Tibial artery (tissue), 4 donors: ENCODE measurements around the gene GPR68.

Experiments
- DNase-seq, 2 donors: peaks; one replicate each; pipeline ENCODE4 v3.0.0-alpha.2; 2019
- H3K27ac ChIP-seq, 2 donors: fragments of 200-600 bp; sonication (generic) in 1 of 2; 1 replicate in 1 of 2; 2 replicates in 1 of 2; pipeline ENCODE4 v1.5.1; 2018 to 2019; ENCODE audit warnings: mild to moderate bottlenecking in 1 of 2
- H3K27me3 ChIP-seq, 2 donors: fragments of 200-600 bp; sonication (generic) in 1 of 2; one replicate each; pipeline versions ENCODE4 v1.5.1 to v1.6.0; 2016 to 2019
- H3K36me3 ChIP-seq, 3 donors: fragments of 200-600 bp; sonication (generic) in 2 of 3; one replicate each; pipeline ENCODE4 v1.5.1; 2016 to 2019; ENCODE audit warnings: mild to moderate bottlenecking in 2 of 3
- H3K4me1 ChIP-seq, 4 donors: fragments of 200-600 bp; sonication (generic) in 2 of 4; 1 replicate in 3 of 4; 2 replicates in 1 of 4; pipeline ENCODE4 v1.5.1; 2016 to 2019
- H3K4me3 ChIP-seq, 2 donors: fragments of 200-600 bp; sonication (generic) in 1 of 2; 1 replicate in 1 of 2; 2 replicates in 1 of 2; pipeline ENCODE4 v1.5.1; 2018 to 2019; ENCODE audit warnings: mild to moderate bottlenecking in 2 of 2
- H3K9me3 ChIP-seq, 3 donors: fragments of 200-600 bp; sonication (generic) in 1 of 3; one replicate each; pipeline ENCODE4 v1.5.1; 2016 to 2019
- CTCF ChIP-seq, 2 experiments: fragments of 200-600 bp in 1 of 2; fragments of 450-650 bp in 1 of 2; IDR thresholded peaks; one replicate each; pipeline ENCODE4 v1.5.1; 2017 to 2019; ENCODE audit warnings: antibody characterized with exemption in 2 of 2, mild to moderate bottlenecking in 1 of 2, moderate library complexity in 1 of 2
- intact Hi-C: fragments of 100-400 bp; cut with DNase I; formaldehyde crosslinking; loops from one replicate; pipeline ENCODE4 v1.15.0; 2023; ENCODE audit warnings: low total_unique reads

Gene GPR68

GRCh38 chr14:91220581-91221000 lies 23.9 kb downstream of the GPR68 start:
- no peak overlapping the region for H3K4me3 ChIP-seq
- peaks cover 27 to 54% (median 31%) of the 10 kb centered on the region in 3 donors for H3K36me3 ChIP-seq
- H3K27me3 ChIP-seq: no peaks in the 10 kb centered on the region
- intact Hi-C loops: no loop called here
- no peaks in the 10 kb centered on the region for H3K4me1 ChIP-seq
- DNase-seq: no peak
- no peak overlapping the region for H3K27ac ChIP-seq
- TF ChIP-seq CTCF (IDR thresholded peaks at IDR 0.05): no peak
- no peaks in the 10 kb centered on the region for H3K9me3 ChIP-seq

GRCh38 chr14:91219517-91220389 lies 24.8 kb downstream of the GPR68 start:
- H3K9me3 ChIP-seq: no peaks in the 10 kb centered on the region
- peaks cover 22 to 54% (median 35%) of the 10 kb centered on the region in 3 donors for H3K36me3 ChIP-seq
- H3K4me1 ChIP-seq: no peaks in the 10 kb centered on the region
- intact Hi-C loops: no loop called here
- no peak overlapping the region for H3K27ac ChIP-seq
- TF ChIP-seq CTCF (IDR thresholded peaks at IDR 0.05): no peak
- DNase-seq: no peak
- no peaks in the 10 kb centered on the region for H3K27me3 ChIP-seq
- H3K4me3 ChIP-seq: no peak overlapping the region

- Histone ChIP-seq H3K27ac (no peak overlapping the region), H3K4me1 (no peaks in the 10 kb centered on the region), H3K27me3 (no peaks in the 10 kb centered on the region), H3K4me3 (no peak overlapping the region), H3K36me3 (peaks cover 12 to 53% (median 34%) of the 10 kb centered on the region in 3 donors), H3K9me3 (no peaks in the 10 kb centered on the region)
- TF ChIP-seq CTCF (IDR thresholded peaks at IDR 0.05): no peak
- DNase-seq: no peak
- intact Hi-C loops: no loop called here
Observed at GRCh38 chr14:91218014-91218413, 26.5 kb downstream of the GPR68 start.

DNA sequence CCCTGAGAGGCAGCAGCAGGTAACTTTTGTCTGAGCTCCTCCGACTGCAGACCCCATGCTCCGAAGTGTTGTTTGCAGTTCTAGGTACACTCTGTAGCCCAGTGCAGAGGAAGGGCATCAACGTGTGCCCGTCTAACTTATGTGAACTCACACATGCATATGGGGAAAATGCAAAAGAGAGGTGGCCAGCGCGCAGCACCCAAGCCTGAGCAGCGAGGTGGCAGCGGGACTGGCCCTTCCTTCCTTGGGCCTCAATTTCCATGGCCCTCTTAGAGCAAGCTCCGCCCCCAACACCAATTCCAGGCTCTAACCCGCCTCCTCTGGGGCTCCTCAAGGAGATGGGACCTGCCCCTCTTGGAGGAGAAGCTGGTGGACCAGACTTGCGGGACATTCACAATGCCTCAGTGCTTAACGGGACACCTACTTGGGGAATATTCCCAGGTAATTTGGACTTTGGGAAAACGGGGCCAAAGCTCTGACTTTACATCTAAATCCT lies 27.7 kb downstream of the GPR68 start:
- no peak overlapping the region for H3K27ac ChIP-seq
- TF ChIP-seq CTCF (IDR thresholded peaks at IDR 0.05): no peak
- DNase-seq: no peak
- intact Hi-C loops: no loop called here
- no peaks in the 10 kb centered on the region for H3K27me3 ChIP-seq
- H3K4me3 ChIP-seq: no peak overlapping the region
- H3K36me3 ChIP-seq: peaks cover 21 to 56% (median 41%) of the 10 kb centered on the region in 3 donors
- H3K4me1 ChIP-seq: no peaks in the 10 kb centered on the region
- no peaks in the 10 kb centered on the region for H3K9me3 ChIP-seq

DNA sequence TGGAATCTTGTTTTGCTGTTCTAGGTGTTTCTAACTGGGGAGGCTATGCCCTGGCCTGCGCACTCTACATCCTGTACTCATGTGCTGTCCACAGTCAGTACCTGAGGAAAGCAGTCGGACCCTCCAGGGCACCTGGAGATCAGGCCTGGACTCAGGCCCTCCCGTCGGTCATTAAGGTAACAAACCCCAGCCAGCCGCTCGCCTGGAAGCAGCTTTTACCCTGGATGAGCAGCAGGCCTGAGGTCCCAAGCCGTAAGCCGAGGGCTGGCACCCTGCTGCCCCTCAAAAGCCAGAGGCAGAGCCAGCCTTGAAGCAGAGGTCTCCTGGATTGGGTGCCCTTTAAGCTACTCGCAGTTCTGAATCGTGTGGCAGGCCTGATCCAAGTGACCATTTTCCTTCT lies 29.1 kb downstream of the GPR68 start:
- Histone ChIP-seq H3K4me3 (no peak overlapping the region), H3K27ac (no peak overlapping the region), H3K4me1 (no peaks in the 10 kb centered on the region), H3K36me3 (peaks cover 22 to 65% (median 53%) of the 10 kb centered on the region in 3 donors), H3K9me3 (no peaks in the 10 kb centered on the region), H3K27me3 (no peaks in the 10 kb centered on the region)
- no peak for DNase-seq
- no peak for TF ChIP-seq CTCF (IDR thresholded peaks at IDR 0.05)
- intact Hi-C loops: no loop called here
